HG02970 (cell line): Measurements from ENCODE around the gene FUT6.

ENCODE experiments used
- ATAC-seq: cut with Tn5 transposase; IDR thresholded peaks from one replicate; pipeline ENCODE4 v1.9.1; 2021; ENCODE audit warnings: mild to moderate bottlenecking, moderate library complexity, moderate number of reproducible peaks; ENCODE audit not compliant: unreplicated experiment, low FRiP score

FUT6 gene

DNA sequence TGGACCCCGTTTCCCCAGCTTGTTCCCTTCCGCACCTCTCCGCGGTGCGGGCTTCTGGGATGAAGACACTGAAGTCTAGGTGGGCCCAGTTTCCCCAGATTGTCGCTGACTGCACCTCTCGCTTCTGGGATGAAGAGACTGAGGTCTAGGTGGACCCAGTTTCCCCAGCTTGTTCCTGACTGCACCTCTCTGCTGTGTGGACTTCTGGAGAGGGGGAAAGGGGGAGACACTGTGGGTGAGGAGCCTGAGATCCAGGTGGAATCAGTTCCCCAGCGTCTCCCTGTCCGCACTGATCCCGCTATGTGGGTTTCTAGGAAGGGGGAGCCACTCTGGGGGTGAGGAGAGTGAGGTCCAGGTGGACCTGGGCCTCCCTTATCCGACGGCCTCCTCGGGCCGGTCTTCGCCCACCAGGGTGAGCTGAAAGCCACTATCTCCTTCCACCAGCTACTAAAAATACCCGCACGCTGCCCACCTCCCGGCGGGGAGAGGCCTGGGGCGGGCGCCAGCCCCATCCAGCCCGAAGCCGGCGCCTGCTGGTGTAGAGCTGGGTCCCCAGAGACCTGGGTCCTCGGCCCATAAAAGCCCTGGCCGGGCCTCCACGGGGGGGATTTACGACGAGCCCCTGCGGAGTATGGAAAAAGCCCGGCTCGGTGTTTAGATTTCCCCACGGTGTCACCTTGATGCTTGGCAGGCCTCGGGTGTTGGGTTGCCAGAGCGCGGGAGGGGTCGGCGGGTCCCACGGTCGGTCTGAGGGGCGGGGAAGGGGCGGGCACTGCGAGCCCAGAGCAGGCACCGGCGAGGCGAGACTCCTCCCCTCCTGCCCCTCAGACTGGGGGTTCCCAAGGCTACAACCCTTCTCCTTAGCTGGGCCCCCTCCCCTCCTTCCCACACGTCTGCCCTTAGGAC is 10.6 kb downstream of the FUT6 start:
- no peak for ATAC-seq

DNA sequence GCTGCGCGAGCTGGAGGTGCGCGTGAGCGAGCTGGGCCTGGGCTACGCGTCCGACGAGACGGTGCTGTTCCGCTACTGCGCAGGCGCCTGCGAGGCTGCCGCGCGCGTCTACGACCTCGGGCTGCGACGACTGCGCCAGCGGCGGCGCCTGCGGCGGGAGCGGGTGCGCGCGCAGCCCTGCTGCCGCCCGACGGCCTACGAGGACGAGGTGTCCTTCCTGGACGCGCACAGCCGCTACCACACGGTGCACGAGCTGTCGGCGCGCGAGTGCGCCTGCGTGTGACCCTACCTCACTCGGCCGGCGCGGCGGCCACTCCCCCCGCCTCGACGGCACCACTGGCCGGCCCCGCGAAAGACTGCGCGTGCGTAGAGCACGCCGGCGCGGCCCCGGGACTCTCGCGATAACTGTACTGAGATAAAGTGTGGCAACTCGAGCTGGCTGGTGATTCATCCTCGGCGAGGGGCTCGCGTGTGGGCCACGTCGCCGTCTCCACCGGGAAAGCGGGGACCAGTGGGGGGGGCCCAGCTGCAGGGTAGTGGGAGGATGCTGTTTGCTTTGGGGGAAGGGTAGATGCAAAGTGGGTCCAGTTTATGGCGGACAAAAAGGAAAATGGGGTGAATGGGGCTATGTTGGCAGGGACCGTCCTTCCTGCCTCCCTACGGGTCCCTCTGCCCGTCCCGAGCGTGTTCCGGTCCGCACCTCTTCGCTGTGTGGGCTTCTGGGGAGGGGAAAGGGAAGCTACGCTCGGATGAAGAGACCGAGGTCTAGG is 11.4 kb downstream of the FUT6 start:
- ATAC-seq, result peak; percentile 60

DNA sequence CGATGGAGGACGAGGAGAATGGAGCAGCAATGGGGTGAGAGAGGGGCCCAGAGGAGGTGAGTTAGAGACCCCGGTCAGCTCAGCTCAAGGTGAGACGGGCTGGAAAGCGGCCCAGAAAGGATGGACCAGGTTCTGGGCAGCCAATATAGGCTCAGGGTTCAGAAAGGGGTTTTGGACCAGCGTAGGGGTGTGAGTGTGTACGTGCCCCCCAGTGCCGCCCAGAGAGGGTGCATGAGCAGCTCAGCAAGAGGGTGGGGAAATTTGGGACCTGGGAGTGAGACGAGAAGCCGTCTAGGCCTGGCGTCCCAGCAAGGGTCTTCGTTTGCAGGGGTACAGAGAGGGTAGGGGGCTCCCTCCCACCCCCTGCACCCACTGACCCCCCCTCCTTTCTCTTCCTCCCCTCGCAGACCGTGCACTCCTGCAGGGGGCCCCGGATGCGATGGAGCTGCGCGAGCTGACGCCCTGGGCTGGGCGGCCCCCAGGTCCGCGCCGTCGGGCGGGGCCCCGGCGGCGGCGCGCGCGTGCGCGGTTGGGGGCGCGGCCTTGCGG is 12.1 kb downstream of the FUT6 start:
- no peak for ATAC-seq

DNA sequence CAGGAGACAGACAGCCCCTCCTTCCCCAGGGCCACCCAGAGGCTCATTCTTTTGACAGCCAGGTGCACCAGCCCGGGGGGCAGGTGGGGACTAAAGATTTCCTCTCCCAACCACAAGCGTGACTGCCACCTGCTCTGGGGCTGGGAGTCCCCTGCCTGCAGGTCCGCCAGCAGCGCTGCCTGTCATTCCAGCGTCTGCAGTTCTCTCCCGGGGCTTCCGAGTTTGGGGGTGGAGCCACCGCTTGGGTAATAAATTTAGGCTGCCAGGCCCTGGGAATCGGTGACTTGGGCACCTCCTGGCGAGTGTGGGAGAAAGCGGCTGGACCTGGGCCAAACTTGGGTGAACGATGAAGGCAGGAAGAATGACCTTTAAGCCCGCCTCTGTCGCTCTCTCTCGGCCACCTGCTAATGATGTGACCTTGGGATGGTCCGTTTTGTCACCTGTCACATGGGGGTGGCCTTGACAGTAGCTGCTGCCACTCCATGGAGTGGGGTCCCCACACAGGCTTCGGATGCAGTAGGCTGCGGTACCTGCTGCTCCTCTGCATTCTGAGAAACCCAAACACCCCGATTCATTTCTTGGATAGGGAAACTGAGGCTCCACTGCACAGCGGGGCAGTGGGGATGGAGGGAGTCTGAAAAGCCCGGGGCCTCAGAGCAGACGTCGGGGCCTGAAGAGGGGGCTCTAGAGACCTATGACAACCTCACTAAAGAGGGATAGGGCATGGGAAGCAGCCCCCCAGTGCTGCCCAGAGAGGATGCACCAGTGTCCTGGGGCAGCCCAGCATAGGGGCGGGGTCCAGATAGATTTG is 12.8 kb downstream of the FUT6 start:
- no peak for ATAC-seq

DNA sequence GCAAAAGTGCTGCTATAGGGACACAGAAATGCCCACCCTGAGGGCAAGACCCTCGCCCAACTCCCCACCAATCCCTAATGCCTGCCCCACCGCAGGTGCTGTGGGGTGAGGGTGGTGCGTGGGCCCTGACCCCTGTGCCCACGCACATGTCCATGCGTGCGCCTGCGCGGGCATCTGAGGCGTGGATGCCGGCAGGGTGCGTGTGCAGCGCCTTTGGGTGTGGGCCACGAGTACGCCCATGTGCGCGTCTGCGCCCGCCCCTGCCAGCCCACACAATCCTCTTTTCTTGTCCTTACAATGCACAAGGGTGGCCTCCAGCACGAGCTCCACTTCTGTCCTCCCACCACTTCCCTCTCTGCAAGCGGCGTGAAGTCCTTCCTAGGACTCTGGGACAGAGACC is 14.3 kb downstream of the FUT6 start:
- no peak for ATAC-seq

DNA sequence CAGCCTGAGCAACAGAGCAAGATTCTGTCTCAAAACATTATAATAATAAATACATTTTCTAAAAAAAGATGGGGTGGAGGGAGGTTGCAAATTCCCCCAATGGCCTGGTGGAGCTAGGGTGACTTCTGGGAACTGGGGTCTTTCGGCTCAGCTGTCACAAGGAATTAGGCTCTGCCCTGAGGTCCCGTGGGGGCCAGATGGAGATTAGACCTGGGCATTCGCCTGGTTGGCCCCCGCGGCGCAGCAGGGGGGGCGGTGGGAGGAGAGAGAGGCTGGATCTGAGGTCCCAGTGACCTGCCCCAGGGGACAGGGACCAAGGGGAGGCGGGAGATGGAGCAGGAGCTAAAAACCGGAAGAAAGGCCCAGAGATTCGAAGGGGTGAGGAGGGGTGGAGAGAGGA is 14.8 kb downstream of the FUT6 start:
- ATAC-seq, result no peak

DNA sequence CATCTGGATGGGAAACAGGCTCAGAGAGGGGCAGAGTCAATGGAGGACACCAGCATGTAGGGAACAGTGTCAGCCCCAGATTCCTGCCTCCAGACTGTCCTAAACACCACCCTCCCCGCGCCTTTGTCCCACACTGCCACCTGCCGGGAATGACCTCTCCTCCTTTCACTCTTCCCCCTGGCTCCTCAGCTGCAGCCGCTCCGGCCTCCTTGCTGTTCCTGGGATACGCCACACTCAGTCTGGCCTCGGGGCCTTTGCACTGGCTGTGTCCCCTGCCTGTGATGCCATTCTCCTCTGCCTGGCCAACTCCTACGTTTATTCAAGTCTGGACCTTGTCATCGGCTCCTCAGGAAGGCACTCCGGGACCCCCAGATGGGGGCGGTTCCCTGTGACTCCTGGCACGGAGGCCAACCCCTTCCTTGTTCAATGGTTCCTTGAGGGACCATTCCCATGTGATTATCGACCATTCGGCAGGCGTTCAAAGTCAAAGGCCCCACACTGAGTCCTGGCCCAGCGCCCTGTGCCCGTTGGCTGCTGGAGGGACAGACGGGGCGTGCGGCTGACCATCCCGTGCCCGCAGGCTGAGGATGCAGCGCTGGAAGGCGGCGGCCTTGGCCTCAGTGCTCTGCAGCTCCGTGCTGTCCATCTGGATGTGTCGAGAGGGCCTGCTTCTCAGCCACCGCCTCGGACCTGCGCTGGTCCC is 15.8 kb downstream of the FUT6 start:
- ATAC-seq, result no peak

DNA sequence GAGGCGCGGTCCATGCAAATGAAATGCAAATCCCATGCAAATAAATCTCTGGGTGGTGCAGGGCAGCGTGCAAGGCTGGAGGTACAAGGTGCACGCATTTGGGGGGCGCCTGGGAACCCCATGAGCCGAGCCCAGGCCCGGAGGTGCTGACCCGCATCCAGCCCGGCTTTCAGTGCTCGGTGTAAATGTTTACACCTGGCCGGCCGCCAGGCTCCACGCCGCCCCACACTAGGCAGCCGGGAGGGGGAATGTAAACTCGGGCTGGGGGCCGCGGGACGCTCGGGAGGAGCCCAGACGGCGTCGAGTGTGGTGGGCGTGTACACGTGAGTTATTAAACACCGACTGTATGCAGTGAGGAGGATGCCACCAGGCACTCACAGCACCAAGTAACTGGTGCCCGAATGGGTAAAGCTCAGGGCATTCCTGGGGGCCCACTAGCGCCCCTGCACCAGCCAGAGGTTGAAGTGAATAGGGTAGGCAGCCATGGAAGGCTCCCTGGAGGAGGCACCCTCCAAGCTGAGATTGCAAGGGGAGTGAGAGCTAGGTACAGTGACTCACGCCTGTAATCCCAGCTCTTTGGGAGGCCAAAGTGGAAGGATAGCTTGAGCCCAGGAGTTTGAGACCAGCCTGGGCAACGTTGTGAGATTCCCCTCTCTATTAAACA is 17.2 kb downstream of the FUT6 start:
- no peak for ATAC-seq

DNA sequence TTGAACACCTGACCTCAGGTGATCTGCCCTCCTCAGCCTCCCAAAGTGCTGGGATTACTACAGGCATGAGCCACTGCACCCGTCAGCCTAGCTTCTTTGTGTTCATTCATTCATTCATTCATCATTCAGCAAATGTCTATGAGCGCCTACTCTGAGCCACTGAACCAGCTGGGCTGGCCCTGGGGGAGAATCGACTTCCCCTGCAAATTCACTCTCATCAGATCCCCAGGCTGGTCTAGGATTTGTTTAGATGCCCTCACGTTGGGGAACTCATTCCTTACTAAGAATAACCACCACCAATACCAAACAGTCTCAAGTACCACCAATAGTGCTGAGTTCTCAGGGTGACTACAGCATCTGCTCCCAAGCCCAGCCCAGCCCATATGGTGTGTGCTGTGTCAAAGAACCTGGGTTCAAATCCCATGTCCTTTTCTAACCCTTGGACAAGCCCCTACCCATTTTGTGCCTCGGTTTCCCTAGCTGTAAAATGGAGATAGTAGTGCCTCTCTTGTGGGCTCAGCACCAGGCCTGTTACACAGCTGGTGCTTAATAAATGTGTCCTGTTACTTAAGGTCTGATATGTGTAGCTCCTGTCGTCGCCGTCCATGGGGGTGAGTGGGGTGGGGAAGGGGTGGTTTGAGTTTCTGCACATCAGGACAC is 17.9 kb downstream of the FUT6 start:
- no peak for ATAC-seq

DNA sequence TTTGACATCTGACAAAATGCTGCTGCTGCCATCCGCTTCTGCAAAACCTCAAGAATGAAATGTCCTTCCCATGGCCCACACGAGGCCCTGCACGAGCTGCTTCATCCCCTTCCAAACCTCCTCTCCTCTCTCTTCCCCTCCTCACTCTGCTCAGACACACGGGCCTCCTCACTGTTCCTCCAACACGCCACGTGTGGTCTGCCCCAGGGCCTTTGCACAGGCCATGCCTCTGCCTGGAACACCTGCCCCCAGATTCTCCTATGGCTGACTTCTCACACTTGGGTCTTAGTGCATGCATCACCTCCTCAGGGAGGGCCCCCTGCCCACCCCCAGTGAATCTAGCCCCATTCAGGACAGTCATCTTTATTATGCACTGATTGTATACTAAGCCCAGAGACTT is 18.7 kb downstream of the FUT6 start:
- no peak for ATAC-seq

DNA sequence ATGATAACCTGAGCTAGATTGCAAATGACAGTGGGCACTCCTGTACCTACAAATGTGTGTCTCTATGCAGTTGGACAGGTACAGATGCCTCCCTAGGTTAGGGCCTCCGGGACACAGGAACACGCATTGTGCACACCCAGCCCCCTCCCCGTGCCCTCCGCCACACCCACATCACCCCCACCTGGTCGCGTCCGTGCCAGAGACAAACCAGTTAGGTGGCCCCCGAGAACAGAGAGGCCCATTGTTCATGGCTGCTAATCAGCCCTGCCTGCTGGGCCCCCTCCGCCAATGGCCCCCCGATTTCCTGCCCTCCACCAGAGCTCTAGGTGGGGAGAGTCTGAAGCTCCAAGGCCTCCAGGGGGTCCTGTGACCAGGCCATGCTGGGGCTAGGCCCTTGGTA is 20.9 kb downstream of the FUT6 start:
- ATAC-seq, result no peak

DNA sequence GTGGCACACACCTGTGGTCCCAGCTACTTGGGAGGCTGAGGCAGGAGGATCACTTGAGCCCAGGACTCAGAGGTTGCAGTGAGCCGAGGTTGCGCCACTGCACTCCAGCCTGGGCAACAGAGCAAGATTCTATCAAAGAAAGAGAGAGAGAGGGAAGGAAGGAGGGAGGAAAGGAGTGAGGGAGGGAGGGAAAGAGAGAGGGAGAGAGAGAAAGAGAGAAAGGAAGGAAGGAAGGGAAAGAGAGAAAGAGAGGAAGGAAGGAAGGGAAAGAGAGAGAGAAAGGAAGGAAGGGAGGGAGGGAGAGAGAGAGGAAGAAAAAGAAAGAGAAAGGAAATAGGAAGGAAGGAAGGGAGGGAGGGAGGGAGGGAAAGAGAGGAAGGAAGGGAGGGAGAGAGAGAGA is 22.3 kb downstream of the FUT6 start:
- ATAC-seq, result no peak

DNA sequence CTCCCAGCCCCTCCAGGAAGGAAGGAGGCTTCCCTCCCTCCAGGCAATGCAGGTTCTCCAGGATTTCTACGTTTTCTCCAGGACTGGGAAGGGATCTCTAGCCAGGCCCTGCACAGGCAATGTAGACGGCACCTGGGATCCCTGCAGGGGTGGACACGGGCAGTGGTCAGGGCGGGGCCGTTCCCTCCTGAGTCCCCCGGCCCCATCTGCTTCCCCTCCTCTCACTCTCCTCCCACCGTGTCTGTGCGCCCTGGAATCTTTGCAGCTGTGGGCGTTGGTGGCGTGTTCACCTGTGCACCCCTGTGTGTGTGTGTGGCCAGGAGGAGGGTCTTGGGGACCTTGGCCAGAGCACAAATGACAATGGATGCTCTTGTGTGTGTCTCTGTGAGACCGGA is 24.7 kb downstream of the FUT6 start:
- no peak for ATAC-seq

DNA sequence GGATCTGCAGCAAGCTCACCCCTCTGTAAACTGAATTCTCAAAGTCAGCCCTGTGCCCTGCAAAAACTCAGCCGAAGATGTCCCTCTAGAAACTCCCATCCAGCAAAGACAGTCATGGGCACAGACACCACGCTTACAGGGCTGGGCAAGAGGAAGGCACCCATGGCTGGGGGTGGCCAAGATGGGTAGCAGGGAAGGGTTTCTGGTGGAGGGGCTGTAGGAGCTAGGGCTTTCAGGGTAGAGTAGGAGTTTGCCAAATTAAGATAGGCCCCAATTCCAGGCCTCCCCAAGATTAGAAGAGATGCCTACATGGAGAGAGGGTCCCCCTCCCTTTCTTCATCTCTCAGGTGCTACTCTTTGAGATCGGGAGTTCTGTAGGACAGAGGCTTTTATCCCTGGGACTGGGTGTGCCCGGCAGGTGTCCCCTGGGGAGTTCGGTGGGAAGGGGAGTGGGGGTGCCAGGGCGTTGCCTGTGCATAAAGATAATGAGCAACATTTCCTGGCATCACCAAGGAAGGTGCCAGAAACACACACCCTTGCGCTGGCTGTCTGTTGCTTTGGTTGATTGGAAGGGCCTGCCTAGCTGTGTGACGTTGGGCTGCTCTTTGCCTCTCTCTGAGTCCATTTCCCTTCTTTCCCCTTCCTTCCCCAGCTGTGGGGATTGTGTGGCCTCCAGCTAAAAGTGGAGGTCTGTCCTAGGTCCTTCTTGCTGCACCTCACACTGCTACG is 25.2 kb downstream of the FUT6 start:
- no peak for ATAC-seq

DNA sequence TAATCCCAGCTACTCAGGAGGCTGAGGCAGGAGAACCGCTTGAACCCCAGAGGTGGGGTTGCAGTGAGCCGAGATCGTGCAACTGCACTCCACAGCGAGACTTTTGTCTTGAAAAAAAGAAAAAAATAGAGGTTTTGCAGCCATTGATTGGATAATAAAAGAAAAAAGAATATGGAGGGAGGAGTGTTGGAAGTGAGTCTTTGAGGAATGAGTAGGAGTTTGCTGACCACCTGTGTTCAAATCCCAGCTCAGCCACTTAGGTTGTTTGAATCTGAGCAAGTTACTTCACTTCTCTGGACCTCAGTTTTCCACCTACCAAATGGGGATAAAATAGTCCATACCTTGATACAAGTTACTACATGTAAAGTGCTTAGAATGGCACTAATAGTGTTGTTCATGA is 28.4 kb downstream of the FUT6 start:
- no peak for ATAC-seq

DNA sequence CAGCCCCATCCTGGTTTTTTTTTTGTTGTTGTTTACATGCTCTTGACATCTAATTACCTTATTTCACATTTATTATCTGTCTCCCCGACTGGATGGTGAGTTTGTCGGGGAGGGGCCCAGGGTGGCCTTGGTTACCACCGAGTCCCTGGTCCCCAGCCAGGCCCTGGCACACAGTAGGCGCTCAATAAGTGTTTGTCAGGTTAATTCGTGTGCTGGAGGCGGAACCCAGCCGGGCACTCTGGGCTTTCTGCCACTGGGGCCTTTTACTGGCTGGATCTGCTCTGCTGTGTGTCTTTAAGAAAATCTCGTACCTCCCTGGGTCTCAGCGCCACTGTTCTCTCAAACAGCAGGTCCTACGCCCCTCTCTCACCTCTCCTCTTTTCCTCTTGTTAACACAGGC is 30.0 kb downstream of the FUT6 start:
- no peak for ATAC-seq

DNA sequence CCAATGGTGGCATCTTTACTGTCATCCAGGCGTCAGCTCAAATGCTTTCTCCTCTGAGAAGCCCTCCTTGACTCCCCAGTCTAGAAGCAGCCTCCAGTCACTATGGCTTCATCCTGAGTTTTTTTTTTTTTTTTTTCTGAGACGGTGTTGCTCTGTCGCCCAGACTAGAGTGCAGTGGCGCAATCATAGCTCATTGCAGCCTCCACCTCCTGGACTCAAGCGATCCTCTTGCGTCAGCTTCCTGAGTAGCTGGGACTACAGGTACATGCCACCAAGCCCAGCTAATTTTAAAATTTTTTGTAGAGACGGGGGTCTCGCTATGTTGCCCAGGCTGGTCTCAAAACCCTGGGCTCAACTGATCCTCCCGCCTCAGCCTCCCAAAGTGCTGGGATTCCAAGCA is 30.4 kb downstream of the FUT6 start:
- no peak for ATAC-seq

DNA sequence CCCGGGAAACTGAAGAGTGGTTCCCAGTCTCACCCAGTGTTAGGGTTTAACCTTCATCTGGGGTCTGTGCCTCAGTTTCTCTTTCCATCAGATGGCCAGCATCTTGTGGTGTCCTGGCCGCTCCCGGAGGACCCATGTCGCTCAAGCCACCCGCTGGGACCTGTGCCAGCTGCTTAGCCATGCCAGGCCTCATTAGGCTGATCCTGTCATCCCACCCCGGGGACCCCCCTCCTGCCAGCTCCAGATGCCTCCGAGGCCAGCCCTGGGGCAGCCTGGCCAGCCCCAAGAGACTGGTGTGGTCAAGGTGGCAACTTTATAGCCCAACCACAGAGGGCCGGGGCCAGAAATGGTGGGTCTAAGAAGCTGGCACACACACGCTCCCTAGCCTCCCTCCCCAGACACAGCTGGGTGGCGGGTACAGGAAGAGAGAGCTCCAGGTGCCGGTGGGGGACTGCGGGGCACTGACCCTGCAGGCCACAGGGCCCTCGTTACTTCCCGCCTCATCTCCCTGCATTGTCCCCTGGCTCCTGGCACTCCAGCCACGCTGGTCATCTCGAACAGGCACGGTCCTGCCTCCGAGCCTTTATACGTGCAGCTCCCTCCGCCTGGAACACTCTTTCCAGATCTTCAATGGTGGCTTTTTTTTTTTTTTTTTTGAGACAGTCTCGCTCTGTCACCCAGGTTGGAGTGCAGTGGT is 31.2 kb downstream of the FUT6 start:
- ATAC-seq, result no peak
